DOHH2 (cell line): ENCODE results near the gene ZNF22.

Experiments
- EZH2phosphoT487 ChIP-seq: fragments of 200-600 bp; sonication (generic); IDR thresholded peaks from 2 replicates; pipeline ENCODE4 v1.6.1; 2017; ENCODE audit warnings: borderline replicate concordance, mild to moderate bottlenecking, antibody characterized with exemption, low read length, moderate library complexity, mixed read lengths
- TF ChIP-seq, protein P1 (sequence below): fragments of 200-600 bp; sonication (generic); IDR thresholded peaks from one replicate; pipeline ENCODE4 v1.5.1; 2014; ENCODE audit warnings: antibody characterized with exemption, mild to moderate bottlenecking, low read depth, low read length; ENCODE audit not compliant: poor library complexity, severe bottlenecking

DNA sequence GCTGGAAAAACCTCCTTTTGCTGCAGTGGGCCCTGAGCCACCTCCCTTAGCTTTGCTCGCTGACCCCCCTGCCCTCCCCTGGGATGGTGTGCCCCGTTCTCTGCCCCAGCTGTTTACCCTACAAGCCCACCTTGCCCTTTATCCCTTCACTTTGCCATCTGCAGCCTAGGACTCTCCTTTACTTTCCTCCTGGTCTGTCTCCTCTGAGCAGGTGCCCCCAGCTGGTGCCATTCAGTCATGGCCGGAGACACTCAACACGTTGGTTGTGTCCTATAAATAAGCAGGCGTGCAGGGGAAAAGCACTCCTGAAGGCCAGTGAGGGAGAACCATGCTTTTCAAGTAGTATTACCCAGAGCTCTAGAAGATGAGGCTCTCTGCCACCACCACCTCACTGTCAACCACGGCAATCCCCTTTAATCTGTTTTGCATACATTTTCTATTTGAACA, 35.0 kb upstream of the ZNF22 start:
- TF ChIP-seq EZH2phosphoT487 = no peak
- TF ChIP-seq, protein P1, sequence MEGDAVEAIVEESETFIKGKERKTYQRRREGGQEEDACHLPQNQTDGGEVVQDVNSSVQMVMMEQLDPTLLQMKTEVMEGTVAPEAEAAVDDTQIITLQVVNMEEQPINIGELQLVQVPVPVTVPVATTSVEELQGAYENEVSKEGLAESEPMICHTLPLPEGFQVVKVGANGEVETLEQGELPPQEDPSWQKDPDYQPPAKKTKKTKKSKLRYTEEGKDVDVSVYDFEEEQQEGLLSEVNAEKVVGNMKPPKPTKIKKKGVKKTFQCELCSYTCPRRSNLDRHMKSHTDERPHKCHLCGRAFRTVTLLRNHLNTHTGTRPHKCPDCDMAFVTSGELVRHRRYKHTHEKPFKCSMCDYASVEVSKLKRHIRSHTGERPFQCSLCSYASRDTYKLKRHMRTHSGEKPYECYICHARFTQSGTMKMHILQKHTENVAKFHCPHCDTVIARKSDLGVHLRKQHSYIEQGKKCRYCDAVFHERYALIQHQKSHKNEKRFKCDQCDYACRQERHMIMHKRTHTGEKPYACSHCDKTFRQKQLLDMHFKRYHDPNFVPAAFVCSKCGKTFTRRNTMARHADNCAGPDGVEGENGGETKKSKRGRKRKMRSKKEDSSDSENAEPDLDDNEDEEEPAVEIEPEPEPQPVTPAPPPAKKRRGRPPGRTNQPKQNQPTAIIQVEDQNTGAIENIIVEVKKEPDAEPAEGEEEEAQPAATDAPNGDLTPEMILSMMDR = no peak
